ENCODE measurements around the gene MAGI3.
A peak's percentile ranks its signal among the peaks of the same experiment; 100 is the strongest.

Gene MAGI3

DNA sequence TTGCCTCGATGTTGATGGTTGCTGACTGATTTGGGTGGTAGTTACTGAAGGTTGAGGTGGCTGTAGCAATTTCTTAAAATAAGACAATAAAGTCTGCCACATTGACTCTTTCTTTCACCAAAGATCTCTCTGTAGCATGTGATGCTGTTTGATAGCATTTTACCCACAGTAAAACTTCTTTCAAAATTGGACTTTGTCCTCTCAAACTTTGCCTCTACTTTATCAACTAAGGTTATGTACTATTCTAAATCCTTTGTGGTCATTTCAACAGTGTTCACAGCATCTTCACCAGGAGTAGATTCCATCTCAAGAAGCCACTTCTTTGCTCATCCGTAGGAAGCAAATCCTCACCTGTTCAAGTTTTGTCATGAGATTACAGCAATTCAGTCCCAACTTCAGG is 275.8 kb downstream of the MAGI3 start:
- DNase-seq (ENCODE audit: low spot score) (no peak), ATAC-seq (ENCODE audit: low read depth) (no peak)
- peaks cover 17% of the 10 kb centered on the region for H3K4me1 ChIP-seq (ENCODE audit: insufficient read depth, poor library complexity, severe bottlenecking)
- no peaks in the 10 kb centered on the region for H3K27me3 ChIP-seq (ENCODE audit: insufficient read depth, poor library complexity, severe bottlenecking)
- no peak overlapping the region for H3K27ac ChIP-seq (ENCODE audit: poor library complexity, severe bottlenecking)
- TF ChIP-seq, protein P1, sequence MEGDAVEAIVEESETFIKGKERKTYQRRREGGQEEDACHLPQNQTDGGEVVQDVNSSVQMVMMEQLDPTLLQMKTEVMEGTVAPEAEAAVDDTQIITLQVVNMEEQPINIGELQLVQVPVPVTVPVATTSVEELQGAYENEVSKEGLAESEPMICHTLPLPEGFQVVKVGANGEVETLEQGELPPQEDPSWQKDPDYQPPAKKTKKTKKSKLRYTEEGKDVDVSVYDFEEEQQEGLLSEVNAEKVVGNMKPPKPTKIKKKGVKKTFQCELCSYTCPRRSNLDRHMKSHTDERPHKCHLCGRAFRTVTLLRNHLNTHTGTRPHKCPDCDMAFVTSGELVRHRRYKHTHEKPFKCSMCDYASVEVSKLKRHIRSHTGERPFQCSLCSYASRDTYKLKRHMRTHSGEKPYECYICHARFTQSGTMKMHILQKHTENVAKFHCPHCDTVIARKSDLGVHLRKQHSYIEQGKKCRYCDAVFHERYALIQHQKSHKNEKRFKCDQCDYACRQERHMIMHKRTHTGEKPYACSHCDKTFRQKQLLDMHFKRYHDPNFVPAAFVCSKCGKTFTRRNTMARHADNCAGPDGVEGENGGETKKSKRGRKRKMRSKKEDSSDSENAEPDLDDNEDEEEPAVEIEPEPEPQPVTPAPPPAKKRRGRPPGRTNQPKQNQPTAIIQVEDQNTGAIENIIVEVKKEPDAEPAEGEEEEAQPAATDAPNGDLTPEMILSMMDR (IDR thresholded peaks at IDR 0.05; ENCODE audit: poor library complexity, severe bottlenecking) = no peak
- no peaks in the 10 kb centered on the region for H3K36me3 ChIP-seq (ENCODE audit: low read depth)
- H3K4me3 ChIP-seq (ENCODE audit: severe bottlenecking) = no peak overlapping the region
- no peaks in the 10 kb centered on the region for H3K9me3 ChIP-seq (ENCODE audit: severe bottlenecking)

DNA sequence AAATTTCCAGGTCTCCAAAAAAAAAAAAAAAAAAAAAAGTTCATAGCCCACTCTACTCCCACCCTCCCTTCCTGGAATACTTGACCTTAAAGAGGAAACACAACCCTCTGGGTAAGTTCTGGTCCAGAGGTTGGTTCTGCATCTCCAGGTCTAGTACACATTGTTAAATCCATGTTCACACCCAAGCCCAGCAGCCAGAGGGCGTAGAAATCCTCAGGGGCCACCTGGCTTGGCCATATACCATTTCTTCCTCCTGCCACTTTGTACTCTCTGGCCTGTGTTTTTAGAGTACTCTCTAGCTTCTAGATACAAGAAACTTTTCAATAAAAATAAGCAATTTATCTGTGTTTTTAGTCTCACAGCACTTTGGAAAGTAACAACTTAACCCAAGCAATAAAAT is 279.7 kb downstream of the MAGI3 start:
- Histone ChIP-seq H3K36me3 (ENCODE audit: low read depth) (0 out of 2 replicates have a peak, but pooled peaks cover 3% of the 10 kb centered on the region), H3K4me1 (ENCODE audit: insufficient read depth, poor library complexity, severe bottlenecking) (no peaks in the 10 kb centered on the region), H3K9me3 (ENCODE audit: severe bottlenecking) (no peaks in the 10 kb centered on the region), H3K4me3 (ENCODE audit: severe bottlenecking) (no peak overlapping the region), H3K27me3 (ENCODE audit: insufficient read depth, poor library complexity, severe bottlenecking) (no peaks in the 10 kb centered on the region), H3K27ac (ENCODE audit: poor library complexity, severe bottlenecking) (no peak overlapping the region)
- DNase-seq (ENCODE audit: low spot score) = no peak
- TF ChIP-seq, protein P1 (IDR thresholded peaks at IDR 0.05; ENCODE audit: poor library complexity, severe bottlenecking) = no peak
- no peak for ATAC-seq (ENCODE audit: low read depth)

DNA sequence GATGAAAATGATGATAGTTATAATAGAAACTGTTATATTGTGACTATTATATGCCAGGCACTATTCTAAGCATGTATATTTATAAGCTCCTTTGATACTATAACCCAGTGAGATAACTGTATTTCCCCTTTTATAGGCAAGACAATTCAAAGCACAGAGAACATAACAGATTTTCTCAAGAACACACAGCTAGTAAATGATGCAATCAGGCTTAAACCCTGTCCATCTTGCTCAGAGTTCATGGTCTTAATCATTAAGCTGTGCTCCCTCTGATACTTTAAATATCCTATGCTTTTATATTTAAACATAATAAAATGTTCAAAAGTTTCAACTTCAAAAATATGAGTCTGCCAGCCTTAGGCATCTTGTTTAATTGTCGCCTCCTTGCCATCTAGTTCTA is 280.3 kb downstream of the MAGI3 start:
- ATAC-seq (ENCODE audit: low read depth) (no peak), DNase-seq (ENCODE audit: low spot score) (no peak)
- Histone ChIP-seq H3K27me3 (ENCODE audit: insufficient read depth, poor library complexity, severe bottlenecking) (no peaks in the 10 kb centered on the region), H3K9me3 (ENCODE audit: severe bottlenecking) (no peaks in the 10 kb centered on the region), H3K4me1 (ENCODE audit: insufficient read depth, poor library complexity, severe bottlenecking) (no peaks in the 10 kb centered on the region), H3K27ac (ENCODE audit: poor library complexity, severe bottlenecking) (no peak overlapping the region), H3K36me3 (ENCODE audit: low read depth) (0 out of 2 replicates have a peak, but pooled peaks cover 3% of the 10 kb centered on the region), H3K4me3 (ENCODE audit: severe bottlenecking) (no peak overlapping the region)
- TF ChIP-seq, protein P1 (IDR thresholded peaks at IDR 0.05; ENCODE audit: poor library complexity, severe bottlenecking) = no peak

DNA sequence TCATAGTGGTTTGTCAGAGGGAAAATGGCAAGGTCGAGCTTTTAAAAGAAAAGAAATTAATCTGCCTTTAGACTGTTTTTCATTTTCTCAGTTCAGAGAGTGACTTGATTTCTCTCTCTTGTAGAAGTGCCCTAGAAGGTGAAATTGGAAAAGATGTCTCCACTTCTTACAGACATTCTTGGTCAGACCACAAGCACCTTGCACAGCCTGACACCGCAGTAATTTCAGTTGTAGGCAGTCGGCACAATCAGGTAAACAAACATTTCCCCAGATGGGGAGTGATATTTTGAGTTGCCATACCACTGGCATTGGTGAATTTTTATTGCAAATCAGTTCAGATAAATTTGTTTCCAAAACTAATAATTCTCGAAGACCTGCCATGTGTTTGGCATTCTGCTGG is 282.2 kb downstream of the MAGI3 start:
- ATAC-seq (ENCODE audit: low read depth) (no peak), DNase-seq (ENCODE audit: low spot score) (no peak)
- H3K36me3 ChIP-seq (ENCODE audit: low read depth) = peaks cover 3% of the 10 kb centered on the region; the same call in 1 of the 2 replicates
- no peak overlapping the region for H3K27ac ChIP-seq (ENCODE audit: poor library complexity, severe bottlenecking)
- TF ChIP-seq, protein P1 (IDR thresholded peaks at IDR 0.05; ENCODE audit: poor library complexity, severe bottlenecking) = no peak
- H3K9me3 ChIP-seq (ENCODE audit: severe bottlenecking) = no peaks in the 10 kb centered on the region
- peaks cover 3% of the 10 kb centered on the region for H3K4me1 ChIP-seq (ENCODE audit: insufficient read depth, poor library complexity, severe bottlenecking)
- no peaks in the 10 kb centered on the region for H3K27me3 ChIP-seq (ENCODE audit: insufficient read depth, poor library complexity, severe bottlenecking)
- H3K4me3 ChIP-seq (ENCODE audit: severe bottlenecking) = no peak overlapping the region

DNA sequence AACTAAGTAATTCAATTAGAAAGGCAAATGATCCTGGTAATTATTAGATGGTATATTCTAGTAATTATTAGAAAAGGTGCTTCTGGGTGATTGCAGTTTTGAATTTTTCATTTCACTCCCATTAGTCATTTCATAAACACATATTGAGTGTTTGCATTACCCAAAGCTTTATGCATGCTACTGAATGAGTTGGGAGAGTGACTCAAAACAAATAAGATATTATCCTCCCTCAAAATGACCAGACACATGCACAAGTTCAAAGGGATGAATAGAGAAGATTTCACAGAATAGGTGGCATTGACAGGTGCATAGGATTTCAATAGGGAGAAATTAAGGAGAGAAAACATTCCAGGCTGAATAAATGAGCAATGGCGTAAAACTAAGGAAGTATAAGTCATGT is 284.3 kb downstream of the MAGI3 start:
- no peaks in the 10 kb centered on the region for H3K27me3 ChIP-seq (ENCODE audit: insufficient read depth, poor library complexity, severe bottlenecking)
- no peaks in the 10 kb centered on the region for H3K9me3 ChIP-seq (ENCODE audit: severe bottlenecking)
- ATAC-seq (ENCODE audit: low read depth) (peak; percentile 91), DNase-seq (ENCODE audit: low spot score) (no peak)
- H3K27ac ChIP-seq (ENCODE audit: poor library complexity, severe bottlenecking) = no peak overlapping the region
- peaks cover 3% of the 10 kb centered on the region; the same call in 1 of the 2 replicates for H3K36me3 ChIP-seq (ENCODE audit: low read depth)
- H3K4me1 ChIP-seq (ENCODE audit: insufficient read depth, poor library complexity, severe bottlenecking) = peaks cover 7% of the 10 kb centered on the region
- TF ChIP-seq, protein P1 (IDR thresholded peaks at IDR 0.05; ENCODE audit: poor library complexity, severe bottlenecking) = no peak
- no peak overlapping the region for H3K4me3 ChIP-seq (ENCODE audit: severe bottlenecking)
